ENCODE results near the gene CCIN. TPM values are rescaled to one million over a fixed set of nuclear protein-coding genes. Genes with fewer than 3 reads are reported as not detected.

The CCIN gene
- total and polyA plus RNA-seq, 2 of the 4 experiments (the other 2 are of a cell fraction) = 0.80 to 1.1 TPM

DNA sequence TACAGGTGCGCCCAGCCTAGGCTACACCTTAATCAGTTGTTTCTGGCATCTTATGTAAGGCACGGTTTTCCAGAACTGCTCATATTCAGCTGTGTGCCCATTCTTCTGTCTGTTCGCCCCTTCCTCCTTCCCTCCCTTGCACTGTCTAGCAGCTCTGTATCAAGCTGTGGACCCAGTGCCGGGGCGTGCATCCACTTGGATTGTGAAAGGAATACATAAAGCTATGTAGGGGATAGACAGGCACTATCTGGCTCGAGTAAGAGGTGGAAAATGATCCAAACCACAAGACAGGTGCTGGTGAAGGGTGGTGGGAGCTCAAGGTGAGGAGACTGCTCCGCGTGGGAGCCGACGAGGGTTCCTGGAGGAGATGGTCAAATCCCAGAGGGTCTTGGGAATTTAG lies 30.7 kb upstream of the CCIN start:
- Histone ChIP-seq H3K27me3 (ENCODE audit: control insufficient read depth, insufficient read depth, low read length) (no peaks in the 10 kb centered on the region), H4K20me1 (ENCODE audit: insufficient read depth, low read length) (peaks cover 47% of the 10 kb centered on the region), H3K9me3 (ENCODE audit: control insufficient read depth, insufficient read depth, low read length) (no peaks in the 10 kb centered on the region), H4K8ac (ENCODE audit: low read depth in 2 of 2, low read length in 2 of 2) (no peak overlapping the region), H3K79me1 (ENCODE audit: low read depth in 1 of 2, low read length in 2 of 2) (peaks cover 40 to 65% of the 10 kb centered on the region in 2 experiments), H3K9ac (ENCODE audit: low read depth, low read length) (no peak overlapping the region), H3K18ac (ENCODE audit: low read depth, low read length) (no peak overlapping the region), H2BK120ac (ENCODE audit: low read depth, low read length) (no peak overlapping the region), H2BK20ac (ENCODE audit: low read depth, low read length) (no peak overlapping the region), H3K4me2 (ENCODE audit: low read depth, low read length) (no peak overlapping the region; the same call in 1 of the 2 replicates), H2AK9ac (replicated peaks; ENCODE audit: low read depth, low read length, poor library complexity) (no peak overlapping the region), H3K14ac (replicated peaks; ENCODE audit: low read depth, low read length) (peak overlapping the region; percentile 32; the same call in 1 of the 2 replicates), H3K4me1 (ENCODE audit: control insufficient read depth, insufficient read depth, low read length) (peaks cover 17% of the 10 kb centered on the region), H3K4ac (ENCODE audit: low read depth, low read length) (peak overlapping the region; percentile 15), H3K9me1 (ENCODE audit: insufficient read depth, low read length) (peaks cover 15% of the 10 kb centered on the region), H2AFZ (replicated peaks; ENCODE audit: low read length, poor library complexity) (no peak overlapping the region), H3K23ac (ENCODE audit: low read depth, low read length) (peak overlapping the region; percentile 56; the same call in 1 of the 2 replicates), H2BK15ac (ENCODE audit: low read depth, low read length) (no peak overlapping the region), H4K91ac (ENCODE audit: insufficient read depth, low read depth, low read length) (no peak overlapping the region), H2BK5ac (ENCODE audit: low read depth, low read length, poor library complexity, severe bottlenecking) (no peak overlapping the region), H3K56ac (ENCODE audit: extremely low read depth, insufficient read depth, low read length) (no peak overlapping the region), H3K4me3 (ENCODE audit: insufficient read depth, low read depth, low read length) (no peak overlapping the region), H3K36me3 (ENCODE audit: control insufficient read depth, insufficient read depth, low read length) (peaks cover 17% of the 10 kb centered on the region; the same call in 1 of the 2 replicates), H3K27ac (ENCODE audit: insufficient read depth, low read length) (no peak overlapping the region), H4K5ac (ENCODE audit: low read depth, low read length) (no peak overlapping the region), H2AK5ac (ENCODE audit: low read depth, low read length) (no peak overlapping the region; the same call in 1 of the 2 replicates)
- no peak for DNase-seq
- in situ Hi-C loops (cut with MboI; ENCODE audit: low sequenced_read_pairs) (no loop called here), dilution Hi-C loops (cut with HindIII; ENCODE audit: low sequenced_read_pairs, unreplicated experiment) (no loop called here), intact Hi-C loops (cut with micrococcal nuclease) (no loop called here)
- WGBS, 2 experiments (ENCODE audit: extremely low coverage in 2 of 2, insufficient read length in 1 of 2) = 96% methylated on average over 6 of the region's 10 CpGs; no CpG with 5 or more reads in 1 of the 2 experiments
- BruUV-seq (replicated peaks) = no TSS peak
- ChIA-PET POLR2A (ENCODE audit: unreplicated experiment) (no interaction called here), CTCF (no interaction called here)
- TF ChIP-seq SMC3 (IDR thresholded peaks at IDR 0.05; ENCODE audit: low read depth, low read length) (no peak), CEBPB (IDR thresholded peaks at IDR 0.05; ENCODE audit: low read depth, low read length) (no peak), NFE2L2 (IDR thresholded peaks at IDR 0.05; ENCODE audit: low read depth, low read length) (no peak), MAZ (IDR thresholded peaks at IDR 0.05; ENCODE audit: borderline replicate concordance, low read depth, low read length) (no peak), POLR2A (IDR thresholded peaks at IDR 0.05; ENCODE audit: low read depth, low read length) (no peak), RAD21 (IDR thresholded peaks at IDR 0.05; ENCODE audit: low read length) (no peak), FOS (IDR thresholded peaks at IDR 0.05; ENCODE audit: low read depth, low read length) (no peak), RFX5 (IDR thresholded peaks at IDR 0.05; ENCODE audit: low read depth, low read length) (no peak), RCOR1 (IDR thresholded peaks at IDR 0.05; ENCODE audit: insufficient replicate concordance, low read length) (no peak), MXI1 (IDR thresholded peaks at IDR 0.05; ENCODE audit: borderline replicate concordance, low read depth, low read length) (no peak), BHLHE40 (IDR thresholded peaks at IDR 0.05; ENCODE audit: low read depth, low read length) (no peak), MAFK (IDR thresholded peaks at IDR 0.05; ENCODE audit: low read depth, low read length) (no peak), CHD1 (IDR thresholded peaks at IDR 0.05; ENCODE audit: low read depth, low read length) (no peak), ELK1 (IDR thresholded peaks at IDR 0.05; ENCODE audit: borderline replicate concordance, low read depth, low read length) (no peak)
- TF ChIP-seq, protein P1, sequence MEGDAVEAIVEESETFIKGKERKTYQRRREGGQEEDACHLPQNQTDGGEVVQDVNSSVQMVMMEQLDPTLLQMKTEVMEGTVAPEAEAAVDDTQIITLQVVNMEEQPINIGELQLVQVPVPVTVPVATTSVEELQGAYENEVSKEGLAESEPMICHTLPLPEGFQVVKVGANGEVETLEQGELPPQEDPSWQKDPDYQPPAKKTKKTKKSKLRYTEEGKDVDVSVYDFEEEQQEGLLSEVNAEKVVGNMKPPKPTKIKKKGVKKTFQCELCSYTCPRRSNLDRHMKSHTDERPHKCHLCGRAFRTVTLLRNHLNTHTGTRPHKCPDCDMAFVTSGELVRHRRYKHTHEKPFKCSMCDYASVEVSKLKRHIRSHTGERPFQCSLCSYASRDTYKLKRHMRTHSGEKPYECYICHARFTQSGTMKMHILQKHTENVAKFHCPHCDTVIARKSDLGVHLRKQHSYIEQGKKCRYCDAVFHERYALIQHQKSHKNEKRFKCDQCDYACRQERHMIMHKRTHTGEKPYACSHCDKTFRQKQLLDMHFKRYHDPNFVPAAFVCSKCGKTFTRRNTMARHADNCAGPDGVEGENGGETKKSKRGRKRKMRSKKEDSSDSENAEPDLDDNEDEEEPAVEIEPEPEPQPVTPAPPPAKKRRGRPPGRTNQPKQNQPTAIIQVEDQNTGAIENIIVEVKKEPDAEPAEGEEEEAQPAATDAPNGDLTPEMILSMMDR (conservative IDR thresholded peaks at IDR 0.05; ENCODE audit: low read depth, low read length) = no peak
- TF ChIP-seq, protein P2, sequence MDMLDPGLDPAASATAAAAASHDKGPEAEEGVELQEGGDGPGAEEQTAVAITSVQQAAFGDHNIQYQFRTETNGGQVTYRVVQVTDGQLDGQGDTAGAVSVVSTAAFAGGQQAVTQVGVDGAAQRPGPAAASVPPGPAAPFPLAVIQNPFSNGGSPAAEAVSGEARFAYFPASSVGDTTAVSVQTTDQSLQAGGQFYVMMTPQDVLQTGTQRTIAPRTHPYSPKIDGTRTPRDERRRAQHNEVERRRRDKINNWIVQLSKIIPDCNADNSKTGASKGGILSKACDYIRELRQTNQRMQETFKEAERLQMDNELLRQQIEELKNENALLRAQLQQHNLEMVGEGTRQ (IDR thresholded peaks at IDR 0.05; ENCODE audit: low read depth, low read length) = no peak
- no peak for ATAC-seq (ENCODE audit: low read depth)
